Medulla oblongata (tissue), 1 donor: ENCODE data around the gene USP7.
"Not testable (repeated sequence)": the region's sequence is repeated elsewhere in the genome, so short reads cannot be mapped to it uniquely, and the experiment has no call there.

Experiments
- DNase-seq: peaks from one replicate; pipeline ENCODE4 v3.0.0-alpha.2; 2015; ENCODE audit errors: extremely low spot score

USP7 gene

GRCh38 chr16:8925455-8925854 is 38.3 kb downstream of the USP7 start:
- DNase-seq: no peak

DNA sequence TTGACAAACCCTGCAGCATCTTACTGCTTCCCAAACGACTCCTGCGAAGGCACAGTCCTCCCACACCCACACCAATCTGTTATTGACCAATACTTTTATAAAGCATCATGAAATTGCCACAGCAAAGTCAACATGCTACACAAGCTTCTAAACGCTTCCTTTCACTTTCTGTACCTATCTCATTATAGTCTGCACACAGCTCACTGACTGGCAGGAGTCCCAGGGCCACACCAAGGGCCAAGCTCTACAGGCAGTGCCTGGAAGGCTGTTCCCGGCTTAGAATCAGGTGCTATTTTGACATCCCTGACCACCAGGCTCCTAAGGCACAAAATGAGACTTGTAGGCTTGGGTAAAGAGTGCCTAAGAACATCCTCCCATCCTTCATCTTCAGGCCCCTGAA is 39.5 kb downstream of the USP7 start:
- DNase-seq: peak; percentile 44

GRCh38 chr16:8923199-8923598 is 40.5 kb downstream of the USP7 start:
- DNase-seq: peak; percentile 68

DNA sequence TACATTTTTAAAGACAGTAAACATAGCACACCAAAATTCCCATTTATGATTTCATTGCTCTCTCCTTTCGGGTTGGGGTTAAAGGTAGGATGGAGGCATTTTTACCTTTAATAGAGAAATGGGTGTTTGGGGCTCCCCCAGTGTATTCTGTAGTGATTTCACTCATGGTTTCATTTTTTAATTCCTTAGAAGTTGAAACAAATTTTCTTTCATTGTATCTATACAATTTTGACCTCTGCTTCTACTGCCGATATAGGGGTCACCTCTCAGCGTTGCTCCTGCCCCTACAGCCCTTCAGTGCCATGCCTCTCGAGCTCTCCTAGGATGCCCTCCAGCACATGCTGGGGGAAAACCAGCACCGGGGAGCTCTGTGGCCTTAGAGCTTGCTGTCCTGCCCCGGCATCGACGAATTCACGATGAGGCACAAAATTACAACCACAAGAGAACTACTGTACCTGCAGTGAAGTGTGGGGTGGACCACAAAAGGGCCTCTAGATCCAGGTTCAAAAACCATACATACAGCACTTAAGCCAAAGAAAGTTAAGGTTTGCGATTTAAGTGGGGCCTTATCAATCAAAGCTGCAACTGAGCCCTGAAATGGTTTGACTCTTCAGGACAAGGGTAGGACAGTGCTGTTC is 42.2 kb downstream of the USP7 start:
- no peak for DNase-seq

GRCh38 chr16:8920645-8921346 is 42.9 kb downstream of the USP7 start:
- no peak for DNase-seq

DNA sequence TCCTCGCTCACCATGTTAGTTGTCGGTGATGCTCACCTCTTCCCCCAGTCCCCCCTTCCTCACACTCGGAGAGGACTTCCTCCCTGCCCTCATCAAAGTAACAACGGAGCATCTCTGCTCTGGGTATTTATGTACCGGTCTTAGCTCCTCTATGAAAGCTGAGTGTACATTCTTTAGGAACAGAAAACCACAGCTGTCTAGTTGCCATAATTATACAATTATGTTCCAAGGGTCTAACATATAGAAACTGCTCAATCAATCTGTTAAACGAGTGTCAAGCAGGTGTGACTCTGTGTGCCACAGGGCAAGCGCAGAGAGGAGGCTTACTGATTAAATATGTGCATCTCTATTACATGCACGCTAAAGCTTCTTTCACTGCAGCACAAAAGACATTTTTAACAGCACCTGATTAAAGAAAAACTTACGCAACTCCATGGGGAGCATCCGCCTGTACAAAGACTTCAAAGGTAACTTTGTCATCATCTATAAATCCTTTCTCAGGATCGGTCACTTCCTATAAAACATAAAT is 43.7 kb downstream of the USP7 start:
- DNase-seq: no peak

DNA sequence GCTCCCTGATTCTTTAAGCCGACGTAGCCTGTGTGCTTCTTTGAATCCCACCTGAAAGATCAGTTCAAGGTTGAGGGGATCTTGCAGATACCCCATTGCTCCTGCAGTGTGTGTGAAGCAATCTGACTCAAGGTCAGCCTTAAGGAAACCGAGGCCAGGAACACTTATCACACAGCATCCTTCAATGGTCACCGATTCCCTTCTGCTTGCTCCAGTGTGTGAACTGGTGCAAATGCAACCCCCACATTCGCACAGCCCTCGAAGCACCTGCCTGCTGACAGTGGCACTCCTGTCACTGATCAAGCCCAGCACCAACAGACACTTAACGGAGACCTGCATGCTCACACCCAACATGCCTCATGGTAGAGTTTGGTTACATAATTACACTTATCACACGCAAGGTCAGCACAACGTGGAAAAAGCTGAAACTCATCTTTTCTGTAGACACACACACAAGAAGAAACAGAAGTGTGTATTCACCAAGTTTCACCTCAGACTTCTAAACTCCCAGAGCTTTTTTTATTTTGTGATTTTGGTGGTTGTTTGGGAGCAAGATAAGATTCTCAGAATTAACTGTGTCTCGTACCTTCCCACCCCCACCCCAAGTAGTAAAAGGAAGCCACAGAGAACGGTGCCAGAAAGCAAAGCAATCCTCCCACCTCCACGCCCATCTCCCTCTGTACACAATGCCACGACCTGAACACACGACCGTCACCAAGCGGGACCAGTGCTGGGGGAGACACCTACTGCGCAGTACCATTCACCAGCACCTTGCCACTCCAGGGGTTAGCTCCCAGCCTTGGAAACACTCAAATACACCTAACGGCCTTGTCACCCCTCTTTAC is 44.4 kb downstream of the USP7 start:
- DNase-seq: no peak

DNA sequence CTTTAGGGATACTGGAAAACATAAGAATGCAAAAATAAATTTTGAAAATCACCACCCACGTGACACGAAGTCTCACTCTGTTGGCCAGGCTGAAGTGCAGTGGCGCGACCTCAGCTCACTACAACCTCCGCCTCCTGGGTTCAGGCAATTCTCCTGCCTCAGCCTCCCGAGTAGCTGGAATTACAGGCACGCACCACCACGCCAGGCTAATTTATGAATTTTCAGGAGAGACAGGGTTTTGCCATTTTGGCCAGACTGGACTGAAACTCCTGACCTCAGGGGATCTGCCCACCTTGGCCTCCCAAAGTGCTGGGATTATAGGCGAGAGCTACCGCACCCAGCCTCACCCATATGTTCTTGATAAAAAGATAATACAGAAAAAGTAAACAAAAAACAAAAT is 46.4 kb downstream of the USP7 start:
- DNase-seq: not testable (repeated sequence)

- DNase-seq: no peak
Measured at GRCh38 chr16:8916541-8917225, 47.0 kb downstream of the USP7 start.

DNA sequence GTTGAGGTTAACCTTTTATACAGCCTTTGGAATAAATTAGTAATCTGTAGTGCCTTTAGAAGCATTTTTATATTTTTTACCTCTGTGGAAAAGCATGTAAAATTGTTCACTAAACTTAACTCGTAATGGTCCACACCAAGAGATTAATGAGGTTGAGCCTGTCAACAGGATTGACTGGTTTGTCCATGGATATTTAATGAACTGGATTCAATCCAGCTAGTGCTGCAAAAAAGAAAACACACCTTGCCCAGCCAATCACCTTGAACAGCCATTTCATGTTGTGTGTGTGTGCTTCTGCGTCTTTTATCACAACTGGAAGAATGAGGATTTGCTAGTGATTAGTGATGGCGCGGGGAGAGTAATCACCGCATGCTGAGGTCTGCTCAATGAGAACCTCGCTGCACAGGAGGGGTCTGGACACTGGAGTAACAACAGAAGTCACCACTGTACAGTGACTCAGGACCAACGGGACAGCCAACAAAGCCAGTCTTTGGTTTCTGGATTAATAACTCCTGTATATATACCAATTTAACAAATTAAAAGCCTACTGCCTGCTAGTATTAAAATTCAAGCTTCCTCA is 47.9 kb downstream of the USP7 start:
- no peak for DNase-seq

DNA sequence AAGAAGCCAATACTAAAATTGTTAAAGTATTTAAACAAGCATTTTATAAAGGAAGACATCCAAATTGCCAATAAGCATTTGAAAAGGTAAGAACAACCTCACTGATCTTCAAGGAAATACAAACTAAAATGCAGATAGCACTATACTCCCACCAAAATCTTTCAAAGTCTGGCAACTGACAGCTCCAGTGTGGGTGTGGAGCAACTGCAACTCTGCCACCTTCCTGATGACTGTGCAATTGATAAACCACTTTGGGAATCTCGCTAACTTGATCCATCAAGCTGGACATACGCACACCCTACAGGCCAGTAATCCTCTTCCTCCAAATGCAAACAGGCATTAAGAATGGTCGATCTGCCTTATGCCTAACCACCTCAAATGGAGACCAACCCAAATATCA is 49.6 kb downstream of the USP7 start:
- DNase-seq: no peak

GRCh38 chr16:8912793-8913192 is 50.9 kb downstream of the USP7 start:
- DNase-seq: no peak

DNA sequence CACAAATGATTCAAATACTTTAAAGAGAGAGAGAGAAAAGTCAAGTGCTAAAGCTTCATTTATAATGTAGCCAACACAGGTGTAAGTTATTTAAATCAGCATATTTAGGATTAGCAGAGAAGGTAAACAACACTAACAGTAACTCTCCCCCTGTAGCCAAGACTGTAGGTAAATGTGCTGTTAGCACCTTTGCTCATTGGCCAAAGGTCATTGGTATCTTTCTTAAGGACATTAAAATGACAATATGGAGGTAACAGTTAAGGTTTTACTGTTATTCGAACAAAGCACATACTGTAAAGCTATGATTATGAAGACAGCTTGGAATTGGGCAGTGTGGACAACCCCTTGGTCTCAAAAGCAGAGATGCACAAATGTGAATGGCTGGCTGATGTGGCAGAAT is 52.9 kb downstream of the USP7 start:
- DNase-seq: no peak

DNA sequence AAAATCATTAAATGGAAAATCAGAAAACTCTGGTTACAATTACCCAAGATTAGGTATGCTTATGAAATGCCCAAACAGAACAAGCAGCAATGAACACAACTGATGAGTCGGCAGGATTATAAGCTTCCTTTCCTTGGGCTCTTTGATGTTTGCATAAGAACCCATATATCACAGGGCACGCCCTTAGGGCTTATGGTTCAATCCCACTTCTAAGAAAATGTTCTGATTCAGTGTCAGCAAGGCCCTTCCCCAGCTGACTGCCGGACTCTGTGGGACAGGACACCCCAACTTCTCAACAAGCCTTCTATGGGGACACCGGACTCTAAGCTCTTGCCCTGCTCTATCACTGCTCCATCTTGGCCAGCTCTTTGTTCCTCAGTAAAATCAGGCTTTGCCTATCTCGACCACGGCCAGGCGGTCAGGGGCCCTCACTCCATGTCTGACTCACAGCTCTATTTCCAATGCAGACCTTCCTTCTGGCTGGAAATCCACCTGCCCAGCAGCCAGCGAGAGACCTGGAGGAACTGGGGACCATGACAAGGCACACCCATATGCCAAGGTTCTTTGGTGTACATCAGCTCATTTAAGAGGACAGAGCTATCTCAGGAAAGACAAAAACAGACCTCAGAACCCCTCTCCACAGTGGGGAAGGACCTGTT is 54.8 kb downstream of the USP7 start:
- no peak for DNase-seq

DNA sequence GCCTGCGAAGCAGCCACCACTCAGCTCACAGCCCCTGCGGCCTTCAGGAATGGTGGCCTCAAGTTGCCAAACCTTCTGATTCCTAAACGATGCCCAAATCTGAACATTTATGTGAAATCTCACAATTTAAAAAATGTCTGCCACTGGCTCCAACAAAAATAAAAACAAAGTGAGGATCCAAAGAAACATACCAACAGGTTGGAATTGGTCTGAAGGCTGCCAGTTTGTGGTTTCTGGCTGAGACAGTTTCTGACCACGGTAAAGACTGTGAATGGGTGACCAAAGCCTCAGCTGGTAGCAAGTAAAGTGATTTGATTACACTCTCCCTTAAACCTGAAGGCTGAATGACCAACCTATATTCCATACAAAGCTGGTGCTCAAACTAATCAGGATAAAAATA is 56.6 kb downstream of the USP7 start:
- DNase-seq: no peak

- DNase-seq: no peak
Measured at GRCh38 chr16:8905795-8906591, 57.7 kb downstream of the USP7 start.

DNA sequence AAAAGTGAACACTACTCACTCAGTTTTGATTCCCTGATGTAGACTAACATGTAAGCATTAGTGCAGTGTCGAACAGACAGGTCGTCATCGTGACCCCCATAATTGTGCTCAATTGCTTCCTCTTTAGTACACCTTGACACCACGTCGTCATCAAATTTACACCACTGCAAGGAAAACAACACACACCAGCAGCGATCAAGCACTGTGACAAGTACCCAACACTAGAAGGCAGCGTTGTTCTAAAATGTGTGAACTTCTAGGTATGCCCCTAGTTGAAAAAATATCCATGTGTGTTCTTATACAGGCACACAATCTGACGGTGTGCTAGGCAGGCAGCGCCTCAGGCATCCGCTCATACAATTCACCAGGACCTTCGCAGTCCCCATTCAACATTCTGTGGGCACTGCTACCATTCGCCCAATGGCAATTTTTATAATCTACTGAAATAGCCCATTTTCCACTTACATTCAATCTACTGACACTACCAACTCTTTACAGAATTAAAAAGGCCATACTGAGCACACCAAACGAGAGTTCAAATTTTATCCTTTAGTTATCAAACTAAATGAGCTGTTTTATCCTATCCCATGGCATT is 58.4 kb downstream of the USP7 start:
- no peak for DNase-seq

- DNase-seq: no peak
Measured at GRCh38 chr16:8904018-8904430, 59.7 kb downstream of the USP7 start.

GRCh38 chr16:8903004-8903403 is 60.7 kb downstream of the USP7 start:
- DNase-seq: no peak
